Testis (tissue), 3 donors: ENCODE data around the gene DNAJC12. TPM values are rescaled to one million over a fixed set of nuclear protein-coding genes. Genes with fewer than 3 reads are reported as not detected.

Experiments
- DNase-seq: peaks from one replicate; pipeline ENCODE4 v3.0.0-alpha.2; 2019
- H3K27ac ChIP-seq, 2 donors: fragments of 200-600 bp; sonication (generic); one replicate each; pipeline ENCODE4 v1.5.1; 2019
- H3K27me3 ChIP-seq: fragments of 200-600 bp; sonication (generic); one replicate; pipeline ENCODE4 v1.5.1; 2019
- H3K36me3 ChIP-seq: fragments of 200-600 bp; sonication (generic); one replicate; pipeline ENCODE4 v1.5.1; 2017; ENCODE audit warnings: low read depth; ENCODE audit errors: missing control alignments
- H3K4me1 ChIP-seq: fragments of 200-600 bp; sonication (generic); one replicate; pipeline ENCODE4 v1.5.1; 2019
- H3K4me3 ChIP-seq, 2 donors: fragments of 200-600 bp; sonication (generic); one replicate each; pipeline ENCODE4 v1.5.1; 2017 to 2019
- H3K9me3 ChIP-seq: fragments of 200-600 bp; sonication (generic); one replicate; pipeline ENCODE4 v1.5.1; 2017
- POLR2A ChIP-seq: fragments of 450-650 bp; IDR thresholded peaks from one replicate; pipeline ENCODE4 v1.6.1; 2017; ENCODE audit warnings: antibody characterized with exemption, mild to moderate bottlenecking, moderate library complexity
- WGBS, 2 donors: methylation state at CpG; one replicate each; pipeline ENCODE4 v1.1.5; 2018; 5-methylcytosine and 5-hydroxymethylcytosine counted together
- intact Hi-C: fragments of 100-400 bp; cut with DNase I; formaldehyde crosslinking; loops from one replicate; pipeline ENCODE4 v1.15.1; 2023; ENCODE audit warnings: low total_unique reads
- polyA plus RNA-seq: library from polyadenylated mRNA; stranded (reverse); fragments of 350-450 nt; fragmentation: Illumina TruSeq; extraction: RNeasy Lipid Tissue Mini Kit (QIAGEN cat#74804); gene quantifications from one replicate; pipeline ENCODE4 v1.2.3, GENCODE V29; 2014; ENCODE audit warnings: low read depth, low replicate concordance; ENCODE audit not compliant: insufficient read depth
- total RNA-seq, 2 donors: library from RNA; depleted of rRNA; stranded (reverse); fragments of >200 nt; gene quantifications; one replicate each; pipeline ENCODE4 v1.2.3, GENCODE V29; 2016
- TF ChIP-seq, protein P1 (sequence below), 3 experiments: fragments of 450-650 bp in 2 of 3; fragments of 200-600 bp in 1 of 3; sonication (generic) in 1 of 3; IDR thresholded peaks; one replicate each; pipeline ENCODE4 v1.5.1; 2016 to 2019; ENCODE audit warnings: antibody characterized with exemption in 3 of 3, mild to moderate bottlenecking in 2 of 3, moderate library complexity in 1 of 3

DNAJC12 gene
- total and polyA plus RNA-seq, 3 donors from 2014 or later: 16.0 to 23.3 (median 22.5) TPM

DNA sequence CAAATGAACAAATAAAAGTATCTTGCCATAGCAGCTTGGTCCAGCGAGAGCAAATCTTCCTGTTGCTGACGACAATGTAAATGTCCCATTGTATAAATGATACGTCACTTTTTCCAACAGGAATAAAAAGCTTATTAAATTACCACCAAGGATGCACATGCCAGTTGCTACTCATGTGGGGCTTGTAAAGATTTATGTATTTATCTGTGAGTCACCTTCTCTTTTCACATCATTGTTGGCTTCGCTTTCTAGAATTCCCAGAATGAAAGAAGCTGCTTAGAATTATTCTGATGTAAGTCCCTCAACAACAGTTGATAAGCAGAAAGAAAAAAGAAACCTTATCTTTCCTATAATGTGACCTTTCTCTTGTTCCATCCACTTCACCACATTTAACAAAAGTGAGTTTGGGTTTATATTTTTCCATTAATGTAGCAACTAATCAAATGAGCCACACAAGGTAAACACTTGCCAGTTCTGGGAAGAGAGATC, 22.4 kb downstream of the DNAJC12 start:
- Histone ChIP-seq H3K9me3 (no peaks in the 10 kb centered on the region), H3K4me3 (no peak overlapping the region), H3K27me3 (no peaks in the 10 kb centered on the region), H3K27ac (no peak overlapping the region), H3K36me3 (no peaks in the 10 kb centered on the region), H3K4me1 (no peaks in the 10 kb centered on the region)
- DNase-seq: no peak
- intact Hi-C loops: no loop called here
- no peak for TF ChIP-seq POLR2A
- 76 to 81% methylated on average over 4 of the region's 4 CpGs for WGBS, 2 donors

DNA sequence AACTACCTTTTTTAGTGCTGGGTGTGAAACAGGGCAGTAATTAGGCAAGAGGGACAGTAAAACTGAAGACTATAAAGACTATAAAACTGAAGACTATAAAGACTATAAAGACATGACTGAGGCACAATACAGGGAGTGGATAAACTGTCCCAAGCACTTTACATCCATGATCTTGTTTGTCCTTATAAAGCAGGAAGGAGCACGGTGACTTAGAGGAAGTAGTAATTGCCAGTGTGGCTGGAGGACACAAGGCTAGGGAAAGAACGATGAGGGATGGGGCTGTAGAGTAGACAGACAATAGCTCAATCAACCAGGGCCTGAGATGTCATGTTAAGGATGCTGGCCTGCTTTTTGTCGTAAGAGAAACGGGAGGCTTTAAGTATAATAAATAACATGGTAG, 26.0 kb downstream of the DNAJC12 start:
- Histone ChIP-seq H3K27me3 (no peaks in the 10 kb centered on the region), H3K36me3 (no peaks in the 10 kb centered on the region), H3K9me3 (no peaks in the 10 kb centered on the region), H3K4me3 (no peak overlapping the region), H3K4me1 (no peaks in the 10 kb centered on the region), H3K27ac (no peak overlapping the region)
- DNase-seq: no peak
- intact Hi-C loops: no loop called here
- 71 to 72% methylated on average over 4 of the region's 4 CpGs for WGBS, 2 donors
- TF ChIP-seq POLR2A: no peak
- TF ChIP-seq, protein P1, sequence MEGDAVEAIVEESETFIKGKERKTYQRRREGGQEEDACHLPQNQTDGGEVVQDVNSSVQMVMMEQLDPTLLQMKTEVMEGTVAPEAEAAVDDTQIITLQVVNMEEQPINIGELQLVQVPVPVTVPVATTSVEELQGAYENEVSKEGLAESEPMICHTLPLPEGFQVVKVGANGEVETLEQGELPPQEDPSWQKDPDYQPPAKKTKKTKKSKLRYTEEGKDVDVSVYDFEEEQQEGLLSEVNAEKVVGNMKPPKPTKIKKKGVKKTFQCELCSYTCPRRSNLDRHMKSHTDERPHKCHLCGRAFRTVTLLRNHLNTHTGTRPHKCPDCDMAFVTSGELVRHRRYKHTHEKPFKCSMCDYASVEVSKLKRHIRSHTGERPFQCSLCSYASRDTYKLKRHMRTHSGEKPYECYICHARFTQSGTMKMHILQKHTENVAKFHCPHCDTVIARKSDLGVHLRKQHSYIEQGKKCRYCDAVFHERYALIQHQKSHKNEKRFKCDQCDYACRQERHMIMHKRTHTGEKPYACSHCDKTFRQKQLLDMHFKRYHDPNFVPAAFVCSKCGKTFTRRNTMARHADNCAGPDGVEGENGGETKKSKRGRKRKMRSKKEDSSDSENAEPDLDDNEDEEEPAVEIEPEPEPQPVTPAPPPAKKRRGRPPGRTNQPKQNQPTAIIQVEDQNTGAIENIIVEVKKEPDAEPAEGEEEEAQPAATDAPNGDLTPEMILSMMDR (IDR thresholded peaks at IDR 0.05): no peak

DNA sequence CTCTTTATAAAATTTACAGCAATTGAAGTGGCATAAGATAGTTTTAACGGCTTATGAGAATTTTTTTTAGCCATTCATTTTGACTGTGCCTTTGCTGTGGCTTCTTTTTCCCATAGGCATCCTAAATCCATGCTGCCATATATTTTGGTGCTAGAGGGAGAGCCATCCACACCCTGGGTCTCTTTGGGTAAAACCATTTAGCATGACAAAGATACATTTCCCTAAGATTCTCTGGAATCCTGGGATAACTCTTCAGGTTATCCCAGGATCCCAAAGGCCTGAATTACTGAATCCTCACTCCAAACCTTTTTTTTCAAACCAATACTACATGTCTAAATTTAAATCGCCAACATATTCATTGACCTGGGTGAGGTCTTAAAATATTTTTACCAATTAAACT, 28.9 kb downstream of the DNAJC12 start:
- no peaks in the 10 kb centered on the region for H3K9me3 ChIP-seq
- intact Hi-C loops: no loop called here
- no peak for TF ChIP-seq POLR2A
- TF ChIP-seq, protein P1 (IDR thresholded peaks at IDR 0.05): no peak
- DNase-seq: no peak
- no peaks in the 10 kb centered on the region for H3K36me3 ChIP-seq
- no peak overlapping the region for H3K27ac ChIP-seq
- WGBS, 2 donors: 96% methylated on average over 2 of the region's 2 CpGs
- H3K4me1 ChIP-seq: no peaks in the 10 kb centered on the region
- H3K4me3 ChIP-seq: no peak overlapping the region
- H3K27me3 ChIP-seq: no peaks in the 10 kb centered on the region

DNA sequence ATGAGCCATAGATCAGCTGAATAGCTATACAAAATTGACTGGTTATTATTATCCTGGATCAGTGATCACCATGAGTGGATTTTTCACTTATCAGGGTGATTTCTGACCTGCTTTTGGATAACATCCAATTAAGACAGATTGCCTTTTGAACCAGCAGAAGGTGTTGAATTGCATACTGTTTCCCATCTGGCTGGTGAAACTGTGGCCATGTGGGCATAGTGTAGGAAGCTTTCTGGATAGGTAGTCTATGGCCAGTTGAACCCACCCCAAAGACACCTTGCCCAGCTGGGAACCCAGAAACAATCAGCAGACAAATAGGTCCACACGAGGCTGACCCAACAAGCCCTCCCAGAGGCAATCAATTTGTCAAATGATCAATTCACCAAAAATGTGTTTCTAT, 29.3 kb downstream of the DNAJC12 start:
- Histone ChIP-seq H3K4me3 (no peak overlapping the region), H3K4me1 (no peaks in the 10 kb centered on the region), H3K27me3 (no peaks in the 10 kb centered on the region), H3K36me3 (no peaks in the 10 kb centered on the region), H3K27ac (no peak overlapping the region), H3K9me3 (no peaks in the 10 kb centered on the region)
- 81 to 83% methylated on average over 1 of the region's 1 CpG for WGBS, 2 donors
- DNase-seq: no peak
- intact Hi-C loops: no loop called here
- TF ChIP-seq, protein P1 (IDR thresholded peaks at IDR 0.05): no peak
- TF ChIP-seq POLR2A: no peak

DNA sequence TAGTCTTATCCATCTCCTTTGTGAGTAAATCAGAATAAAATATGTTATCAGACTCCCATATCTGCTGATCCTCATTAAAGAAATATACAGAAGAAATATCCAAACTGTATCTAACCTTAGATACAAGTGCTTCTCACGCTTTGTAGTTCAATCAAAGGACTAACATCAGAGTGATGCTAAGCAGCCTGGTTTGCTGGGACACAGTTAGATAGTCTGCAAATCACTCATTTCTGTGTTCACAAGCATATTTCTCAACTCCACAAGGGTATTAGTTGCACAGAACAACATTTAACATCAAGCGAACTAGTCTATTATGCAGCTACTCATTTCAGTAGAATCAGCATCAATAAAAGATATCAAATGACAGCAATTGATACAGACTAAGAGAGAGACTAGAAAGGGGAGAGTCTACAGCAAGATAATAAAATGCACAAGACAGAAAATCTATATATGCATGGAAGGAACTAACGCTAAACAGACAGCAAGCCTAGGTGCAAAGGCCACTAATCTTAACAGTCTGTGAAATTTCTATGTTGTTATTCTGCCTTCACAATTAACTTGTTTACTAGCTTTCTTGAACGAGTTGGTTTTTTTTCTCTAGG, 30.0 kb downstream of the DNAJC12 start:
- no peak overlapping the region for H3K4me3 ChIP-seq
- no peaks in the 10 kb centered on the region for H3K36me3 ChIP-seq
- 71 to 77% methylated on average over 4 of the region's 4 CpGs for WGBS, 2 donors
- H3K9me3 ChIP-seq: no peaks in the 10 kb centered on the region
- TF ChIP-seq POLR2A: no peak
- TF ChIP-seq, protein P1 (IDR thresholded peaks at IDR 0.05): no peak
- no peak overlapping the region for H3K27ac ChIP-seq
- intact Hi-C loops: no loop called here
- DNase-seq: no peak
- no peaks in the 10 kb centered on the region for H3K4me1 ChIP-seq
- no peaks in the 10 kb centered on the region for H3K27me3 ChIP-seq
